Right kidney (tissue), 1 donor: ENCODE data around the gene MYBPC2.
A peak's percentile ranks its signal among the peaks of the same experiment; 100 is the strongest.

ENCODE experiments used
- DNase-seq: peaks from one replicate; pipeline ENCODE4 v3.0.0-alpha.2; 2016

Gene MYBPC2

DNA sequence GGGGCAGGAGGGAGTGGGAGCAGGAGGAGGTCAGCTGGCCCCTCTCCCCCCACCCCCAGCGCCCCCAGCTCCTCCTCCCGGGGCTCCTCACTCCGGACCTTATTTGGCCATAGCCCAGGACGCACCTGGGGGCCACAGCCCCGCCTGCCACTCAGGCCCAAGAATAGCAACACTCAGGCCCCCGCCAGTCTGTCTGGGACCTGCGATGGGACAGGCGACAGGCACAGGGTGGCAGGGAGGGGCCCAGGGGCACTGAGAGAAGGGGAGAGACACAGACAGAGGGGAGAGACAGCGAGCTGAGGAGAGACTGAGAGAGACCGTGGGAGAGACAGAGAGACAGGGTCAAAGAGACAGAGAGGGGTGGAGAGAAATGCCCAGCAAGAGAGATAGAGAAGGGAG, 68.1 kb downstream of the MYBPC2 start:
- DNase-seq, result no peak

GRCh38 chr19:50501186-50501567, 68.5 kb downstream of the MYBPC2 start:
- no peak for DNase-seq

DNA sequence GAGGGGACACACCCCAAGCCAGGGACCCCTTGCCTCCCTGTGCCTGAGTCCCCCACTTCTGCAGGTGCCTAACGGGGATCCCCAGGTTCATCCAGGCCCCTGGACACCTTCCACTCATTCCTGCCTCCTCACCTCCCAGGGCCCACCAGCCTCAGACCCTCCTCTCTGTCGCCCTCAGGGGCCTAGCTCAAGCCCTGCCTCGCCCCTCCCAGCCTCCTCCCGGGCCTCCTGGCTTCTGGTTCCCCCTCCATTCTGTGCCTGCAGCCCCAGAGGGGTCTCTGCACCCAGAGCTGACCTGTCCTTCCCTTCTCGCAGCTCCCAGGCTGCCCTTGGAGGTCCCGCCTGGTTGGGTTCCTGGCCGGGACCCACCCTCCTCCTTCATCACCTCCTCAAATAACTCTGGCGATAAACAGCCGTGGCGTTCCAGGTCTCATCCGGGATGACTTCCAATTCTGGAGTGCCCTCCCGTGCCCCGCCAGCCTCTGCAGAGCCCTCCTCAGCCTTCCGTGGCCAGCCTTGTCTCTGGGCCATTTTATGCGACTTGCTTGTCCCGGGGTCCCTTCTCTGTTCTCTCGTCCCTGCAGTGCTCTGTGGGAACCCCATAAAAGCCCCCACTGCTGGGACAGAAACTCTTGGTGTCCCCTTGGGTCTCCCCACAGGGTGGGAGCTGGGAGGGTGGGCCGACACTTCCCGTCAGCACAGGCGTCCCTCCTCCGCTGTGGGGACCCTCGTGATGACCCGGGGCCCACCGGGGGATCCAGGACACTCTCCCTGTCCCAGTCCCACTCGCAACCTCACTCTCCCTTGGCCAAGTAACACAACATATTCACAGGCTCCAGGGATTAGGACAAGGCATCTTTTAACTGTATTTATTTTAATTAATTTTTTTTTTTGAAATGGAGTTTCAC, 69.1 kb downstream of the MYBPC2 start:
- DNase-seq, result no peak

DNA sequence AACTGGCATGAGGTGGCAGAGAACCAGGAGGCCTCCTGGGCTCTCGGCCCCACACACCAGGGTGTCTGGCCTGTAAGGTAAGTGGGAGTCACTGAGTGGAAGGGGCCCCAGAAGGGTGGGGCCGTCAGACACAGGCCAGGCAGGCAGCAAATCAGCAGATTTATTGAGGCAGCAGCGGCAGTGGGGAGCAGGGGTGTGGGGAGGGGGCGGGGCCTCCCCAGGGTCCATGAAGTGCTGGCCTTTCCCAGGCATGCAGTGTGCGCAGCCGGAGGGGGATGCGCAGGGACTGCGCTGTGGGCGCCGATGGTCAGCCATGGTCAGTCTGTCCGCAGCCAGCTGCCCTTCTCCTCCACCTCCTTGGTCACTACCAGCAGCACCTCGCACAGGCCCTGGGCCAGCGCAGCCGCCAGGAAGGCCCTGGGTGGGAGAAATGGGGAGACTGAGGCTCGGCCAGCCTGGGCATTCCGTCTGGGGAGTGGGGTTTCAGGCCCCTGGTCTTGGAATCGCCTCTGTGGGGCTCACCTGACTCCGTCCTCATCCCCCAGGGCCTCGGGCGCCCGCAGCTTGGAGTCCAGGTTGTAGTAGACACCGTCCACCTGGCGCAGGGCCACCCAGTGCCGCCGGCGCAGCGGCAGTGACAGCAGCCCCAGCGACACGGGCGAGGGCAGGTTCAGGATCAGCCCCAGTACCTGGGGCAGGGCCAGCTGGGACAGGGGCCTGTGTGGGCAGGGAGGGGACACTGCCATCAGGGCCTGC, 73.3 kb downstream of the MYBPC2 start:
- no peak for DNase-seq

DNA sequence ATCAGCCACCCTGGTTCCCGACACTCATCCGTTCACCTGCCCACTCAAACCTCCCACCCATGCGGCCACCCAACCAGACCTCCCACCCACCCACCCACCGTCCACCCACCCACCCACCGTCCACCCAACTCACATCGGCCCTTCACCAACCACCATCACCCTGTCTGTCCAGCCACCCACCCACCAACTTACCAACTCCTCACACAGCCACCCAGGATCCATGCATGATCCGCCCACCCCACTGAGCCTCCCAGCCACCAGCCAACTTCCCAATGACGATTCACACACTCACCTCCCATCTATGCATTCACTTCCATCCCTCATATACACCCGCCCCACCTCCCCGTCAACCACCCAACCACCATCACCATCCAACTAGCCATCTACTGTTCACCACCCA, 74.0 kb downstream of the MYBPC2 start:
- no peak for DNase-seq

DNA sequence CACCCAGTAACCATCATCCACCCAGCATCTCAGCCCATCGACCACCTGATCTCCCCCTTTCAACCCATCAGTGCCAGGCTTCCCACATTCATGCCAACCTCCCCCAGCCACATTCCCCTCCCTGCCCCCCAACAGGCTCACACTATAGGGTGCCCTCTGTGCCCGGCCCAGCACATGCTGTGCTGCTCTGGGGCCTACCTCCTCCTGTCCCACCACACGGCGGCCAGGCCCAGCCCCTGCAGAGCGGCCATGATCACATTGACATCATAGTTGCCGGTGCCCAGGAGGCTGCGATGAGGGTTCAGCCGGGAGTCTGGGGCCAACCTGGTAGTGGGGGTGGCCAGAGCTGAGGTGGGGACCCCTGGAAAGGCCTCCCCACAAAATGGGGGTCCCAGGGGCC, 74.7 kb downstream of the MYBPC2 start:
- no peak for DNase-seq

GRCh38 chr19:50508843-50509190, 76.1 kb downstream of the MYBPC2 start:
- DNase-seq, result no peak

DNA sequence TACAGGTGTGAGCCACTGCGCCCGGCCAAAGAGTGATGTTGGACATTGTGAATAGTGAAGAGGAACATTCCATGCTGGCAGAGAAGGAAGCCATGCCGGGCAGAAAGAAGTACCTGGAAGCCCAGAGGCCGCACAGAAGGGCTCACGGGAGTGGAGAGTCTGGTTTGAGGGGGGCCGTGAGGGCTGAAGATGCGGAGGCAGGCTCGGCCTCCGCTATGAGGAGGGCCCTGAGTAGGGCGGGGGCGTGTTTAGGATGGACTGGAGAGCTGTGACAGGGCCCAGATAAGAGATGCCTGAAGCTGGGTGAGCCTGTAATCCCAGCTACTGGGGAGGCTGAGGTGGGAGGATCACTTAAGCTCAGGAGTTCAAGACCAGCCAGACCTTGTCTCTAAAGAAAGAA, 76.7 kb downstream of the MYBPC2 start:
- DNase-seq, result no peak

DNA sequence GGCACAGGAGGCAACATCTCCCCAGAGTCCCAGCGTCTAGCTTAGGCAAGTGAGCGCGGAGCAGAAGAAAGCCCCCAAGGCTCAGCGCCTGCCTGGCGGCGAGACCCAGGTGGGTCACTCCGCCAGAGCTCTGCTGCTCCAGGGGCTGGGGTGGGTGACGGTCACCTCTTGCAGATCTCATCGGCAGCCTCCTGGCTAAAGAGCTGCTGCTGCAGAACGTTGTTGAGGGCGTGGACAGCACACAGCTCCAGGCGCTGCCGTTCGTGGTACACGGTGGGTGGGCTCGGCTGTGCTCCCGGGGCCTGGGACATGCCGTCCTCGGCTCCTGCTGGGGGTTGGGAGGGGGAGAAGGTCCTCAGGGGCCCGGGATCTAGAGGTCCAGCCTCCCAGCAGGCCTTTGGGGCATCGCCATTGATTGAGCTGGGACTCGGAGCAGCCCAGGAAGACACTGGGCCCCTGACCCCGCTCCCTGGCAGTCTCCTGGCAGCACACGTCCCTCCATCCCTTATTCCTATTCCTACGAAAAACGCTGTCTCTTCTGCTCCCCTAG, 77.5 kb downstream of the MYBPC2 start:
- no peak for DNase-seq

DNA sequence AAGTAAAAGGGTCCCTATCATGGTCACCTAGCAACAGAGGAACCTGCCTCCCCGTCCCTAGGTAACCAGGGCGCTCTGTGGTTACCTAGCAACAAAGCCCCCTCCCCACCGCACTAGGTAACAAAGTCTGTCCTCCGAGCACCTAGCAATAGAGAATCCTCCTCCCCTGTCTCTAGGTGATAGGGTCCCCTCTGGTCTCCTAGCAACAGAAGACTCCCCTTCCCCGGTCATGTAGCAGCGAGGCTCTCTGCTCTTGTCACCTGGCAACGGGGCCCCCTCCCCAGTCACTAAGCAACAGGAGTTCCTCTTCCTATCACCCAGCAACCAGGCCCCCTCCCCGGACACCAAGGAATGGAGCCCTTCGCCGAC, 78.0 kb downstream of the MYBPC2 start:
- DNase-seq, result no peak

- DNase-seq, result peak; percentile 92
Measured at GRCh38 chr19:50511069-50511822, 78.6 kb downstream of the MYBPC2 start, which contains the start of gene JOSD2. Gene JOSD2, minus strand, starts transcription at chr19:50511191. Its CDS starts 760 bp downstream, at chr19:50510431.

- peak; percentile 25 for DNase-seq
Measured at GRCh38 chr19:50512112-50512998, 79.7 kb downstream of the MYBPC2 start.

- peak; percentile 20 for DNase-seq
Measured at GRCh38 chr19:50512999-50513745, 80.5 kb downstream of the MYBPC2 start.

DNA sequence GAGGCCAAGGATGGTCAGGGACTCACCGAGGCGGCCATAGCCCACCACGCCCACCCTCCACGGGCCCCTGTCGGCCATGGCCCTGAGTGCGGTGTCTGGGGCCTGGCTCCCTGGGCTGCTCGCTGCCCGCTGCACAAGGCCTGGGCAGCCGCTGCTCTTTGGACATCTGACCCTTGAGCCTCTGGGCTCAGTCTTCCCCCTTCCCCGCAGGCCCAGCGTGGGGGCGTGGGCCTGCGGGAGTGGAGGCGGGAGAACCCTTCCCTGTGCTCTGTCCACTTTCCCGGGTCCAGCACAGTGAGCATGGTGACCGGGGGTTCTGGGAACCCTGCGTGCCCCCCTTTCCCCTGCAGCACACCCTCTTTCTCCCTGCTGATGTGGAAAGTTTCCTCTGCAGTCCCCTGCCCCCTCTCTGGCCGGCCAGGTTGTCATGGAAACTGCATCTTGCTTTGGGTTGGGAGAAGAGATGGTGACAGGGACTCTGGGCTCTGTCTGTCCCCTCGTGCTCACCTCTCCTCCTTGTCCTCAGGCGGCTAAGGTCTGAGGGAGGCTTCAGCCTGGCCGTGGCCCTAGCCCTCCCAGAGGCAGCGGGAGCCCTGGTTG, 81.2 kb downstream of the MYBPC2 start, which contains the start of gene ASPDH:
Gene ASPDH (minus strand): TSS at position 168 of the 600 bp plus-strand sequence. CDS start 90 bp downstream, at position 78.
- peak; percentile 23 for DNase-seq

DNA sequence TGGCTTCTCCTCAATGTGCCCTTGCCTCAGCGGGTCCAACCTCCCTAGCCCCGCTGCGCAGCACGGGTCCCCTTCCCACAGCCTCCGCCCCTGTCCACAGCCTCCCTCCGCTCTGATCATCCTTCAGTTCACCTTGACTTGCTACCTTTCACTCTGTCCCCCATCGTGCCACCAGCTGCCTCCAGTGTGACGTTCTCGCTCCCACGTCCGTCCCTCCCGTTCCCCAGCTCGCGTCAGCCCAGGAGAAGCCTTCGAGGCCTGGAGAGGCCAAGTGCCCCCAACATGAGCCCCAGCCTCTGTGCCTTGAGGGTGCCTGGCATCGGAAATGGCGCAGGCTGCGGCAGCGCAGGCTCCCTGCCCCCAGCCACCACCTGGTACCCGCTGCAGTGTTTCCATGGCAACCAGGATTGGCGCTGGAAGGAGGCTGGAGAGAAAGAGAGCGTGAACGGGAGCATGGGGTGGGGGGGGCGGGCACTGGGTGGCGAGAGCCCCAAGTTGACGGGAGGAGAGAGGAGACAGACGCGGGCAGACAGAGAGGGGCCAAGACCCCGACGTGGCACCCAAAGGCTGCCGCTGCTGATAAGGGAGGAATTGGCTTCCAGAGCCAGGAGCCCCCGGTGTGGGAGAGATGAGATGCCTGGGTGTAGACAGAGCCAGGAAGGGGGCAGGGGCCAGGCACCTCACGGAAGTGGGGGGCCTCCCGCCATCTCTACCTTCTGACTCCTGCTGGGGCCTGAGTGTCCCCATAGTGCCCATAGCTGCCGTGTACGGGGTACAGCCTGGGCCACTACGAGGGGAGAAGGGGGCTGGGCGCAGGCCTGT, 81.9 kb downstream of the MYBPC2 start:
- DNase-seq, result no peak

DNA sequence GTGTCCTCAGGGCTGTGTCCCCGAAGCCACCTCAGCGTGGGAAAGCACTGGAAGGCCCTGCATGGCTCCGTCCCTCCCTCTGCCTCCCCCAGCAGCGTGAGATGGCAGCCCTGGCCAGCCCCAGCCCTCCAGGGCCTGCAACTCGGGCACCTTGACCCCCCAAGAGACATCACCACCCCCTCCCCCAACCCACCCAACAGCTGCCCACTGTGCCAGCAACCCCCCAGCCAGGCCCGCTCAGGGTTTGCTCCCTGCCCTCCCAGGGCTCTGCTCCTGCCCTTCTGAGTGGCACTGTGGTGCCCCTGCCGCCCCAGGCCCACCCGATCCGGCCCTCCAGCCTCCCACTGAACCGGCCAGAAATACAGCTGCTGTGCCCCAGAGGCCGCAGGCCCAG, 82.5 kb downstream of the MYBPC2 start:
- DNase-seq, result no peak
